Neural crest cell (in vitro differentiated cells): Measurements from ENCODE around the gene CEACAM8. TPM values are rescaled to one million over a fixed set of nuclear protein-coding genes. Genes with fewer than 3 reads are reported as not detected.
"Not testable (repeated sequence)": the region's sequence is repeated elsewhere in the genome, so short reads cannot be mapped to it uniquely, and the experiment has no call there.

Source experiments
- DNase-seq: peaks from one replicate; pipeline ENCODE4 v3.0.0; 2021; ENCODE audit warnings: low read depth, mixed read lengths, low spot score
- H3K27ac Mint-ChIP-seq: one replicate; pipeline ENCODE4 v1.8.0; 2021; ENCODE audit warnings: mild to moderate bottlenecking, mixed read lengths; ENCODE audit not compliant: unreplicated experiment
- H3K27me3 Mint-ChIP-seq: 2 replicates; pipeline ENCODE4 v1.8.0; 2021; ENCODE audit warnings: low read depth, mild to moderate bottlenecking, mixed read lengths
- H3K36me3 Mint-ChIP-seq: 2 replicates; pipeline ENCODE4 v1.8.0; 2021; ENCODE audit warnings: low read depth, mild to moderate bottlenecking, mixed read lengths
- H3K4me1 Mint-ChIP-seq: 2 replicates; pipeline ENCODE4 v1.8.0; 2021; ENCODE audit warnings: mixed read lengths
- H3K4me3 Mint-ChIP-seq: one replicate; pipeline ENCODE4 v1.8.0; 2021; ENCODE audit warnings: mild to moderate bottlenecking, mixed read lengths
- H3K9me3 Mint-ChIP-seq: 2 replicates; pipeline ENCODE4 v1.8.0; 2021; ENCODE audit warnings: mixed read lengths
- total RNA-seq: library from RNA; stranded (reverse); gene quantifications from 2 replicates; pipeline ENCODE4 v1.2.1, GENCODE V29; 2021
- TF ChIP-seq, protein P1 (sequence below): fragments of 200-600 bp; sonication (generic); conservative IDR thresholded peaks from 2 replicates; pipeline ENCODE4 v1.5.0; 2021; ENCODE audit warnings: antibody characterized with exemption, mild to moderate bottlenecking

CEACAM8 gene
- total RNA-seq, 1 donor from 2014 or later = not detected

DNA sequence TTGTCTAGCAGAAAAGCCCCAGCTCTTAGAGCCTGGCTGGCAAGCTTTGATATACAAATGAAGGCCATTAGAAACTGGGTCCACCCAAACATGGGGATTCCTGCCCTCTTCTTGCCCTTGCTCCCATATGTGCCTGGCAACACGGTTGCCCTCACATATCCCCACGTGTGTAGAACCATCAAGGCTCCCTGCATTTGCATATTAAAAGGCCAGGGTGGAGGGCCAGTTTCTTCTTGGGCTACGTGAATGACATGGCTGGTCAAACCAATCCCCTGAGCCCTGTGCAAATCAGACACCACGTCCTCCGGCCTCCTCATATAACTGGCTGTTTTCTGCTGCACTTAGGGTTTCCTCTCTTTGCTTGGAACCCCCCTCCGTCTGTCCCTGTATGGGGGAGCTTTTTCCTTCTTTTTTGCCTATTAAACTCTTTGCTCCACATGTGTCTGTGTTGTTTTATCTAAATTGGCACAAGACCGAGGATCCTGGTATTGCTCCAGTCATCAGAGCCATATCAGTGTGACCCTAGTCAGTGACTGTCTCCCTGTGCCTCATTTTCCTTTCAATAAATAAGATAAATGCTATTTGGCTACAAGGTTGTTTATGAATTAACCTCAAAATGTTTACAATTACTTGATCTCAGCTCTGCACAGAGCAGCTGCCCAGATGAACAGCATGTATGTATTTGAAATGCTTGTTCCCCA is 36.1 kb downstream of the CEACAM8 start:
- DNase-seq = no peak
- Mint-ChIP-seq H3K27me3 (peaks cover 20% of the 10 kb centered on the region), H3K4me1 (peaks cover 7% of the 10 kb centered on the region), H3K27ac (no peak overlapping the region), H3K36me3 (peaks cover 4% of the 10 kb centered on the region), H3K4me3 (no peak overlapping the region), H3K9me3 (peaks cover 8% of the 10 kb centered on the region)
- TF ChIP-seq, protein P1, sequence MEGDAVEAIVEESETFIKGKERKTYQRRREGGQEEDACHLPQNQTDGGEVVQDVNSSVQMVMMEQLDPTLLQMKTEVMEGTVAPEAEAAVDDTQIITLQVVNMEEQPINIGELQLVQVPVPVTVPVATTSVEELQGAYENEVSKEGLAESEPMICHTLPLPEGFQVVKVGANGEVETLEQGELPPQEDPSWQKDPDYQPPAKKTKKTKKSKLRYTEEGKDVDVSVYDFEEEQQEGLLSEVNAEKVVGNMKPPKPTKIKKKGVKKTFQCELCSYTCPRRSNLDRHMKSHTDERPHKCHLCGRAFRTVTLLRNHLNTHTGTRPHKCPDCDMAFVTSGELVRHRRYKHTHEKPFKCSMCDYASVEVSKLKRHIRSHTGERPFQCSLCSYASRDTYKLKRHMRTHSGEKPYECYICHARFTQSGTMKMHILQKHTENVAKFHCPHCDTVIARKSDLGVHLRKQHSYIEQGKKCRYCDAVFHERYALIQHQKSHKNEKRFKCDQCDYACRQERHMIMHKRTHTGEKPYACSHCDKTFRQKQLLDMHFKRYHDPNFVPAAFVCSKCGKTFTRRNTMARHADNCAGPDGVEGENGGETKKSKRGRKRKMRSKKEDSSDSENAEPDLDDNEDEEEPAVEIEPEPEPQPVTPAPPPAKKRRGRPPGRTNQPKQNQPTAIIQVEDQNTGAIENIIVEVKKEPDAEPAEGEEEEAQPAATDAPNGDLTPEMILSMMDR = no peak

- H3K4me1 Mint-ChIP-seq, DNase-seq, H3K4me3 Mint-ChIP-seq, H3K36me3 Mint-ChIP-seq, H3K9me3 Mint-ChIP-seq: not testable (repeated sequence)
- Mint-ChIP-seq H3K27ac (peak overlapping the region; percentile 19), H3K27me3 (peaks cover 16% of the 10 kb centered on the region)
Observed at GRCh38 chr19:42557386-42557871, 37.3 kb downstream of the CEACAM8 start.

DNA sequence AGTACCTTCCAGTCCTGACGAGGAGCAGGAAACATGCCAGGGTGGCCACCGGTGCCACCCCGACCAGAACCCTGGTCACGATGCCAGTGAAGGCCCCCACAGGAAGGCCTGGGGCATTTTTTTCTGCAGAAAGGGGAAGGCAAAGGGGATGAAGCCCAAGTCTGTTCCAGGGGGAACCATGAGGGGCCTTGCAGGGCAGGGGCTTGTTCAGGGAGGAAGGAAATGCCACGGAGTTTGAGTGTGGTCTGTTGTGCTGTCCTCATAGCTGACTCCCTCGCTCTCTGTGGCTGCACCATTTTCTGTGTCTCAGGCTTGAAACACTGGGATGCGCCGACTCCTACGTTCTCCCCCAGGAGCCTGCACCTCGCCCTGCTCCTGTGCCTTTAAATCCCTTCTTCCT is 38.9 kb downstream of the CEACAM8 start:
- no peak overlapping the region for H3K27ac Mint-ChIP-seq
- H3K27me3 Mint-ChIP-seq = peaks cover 6% of the 10 kb centered on the region
- peaks cover 8% of the 10 kb centered on the region for H3K9me3 Mint-ChIP-seq
- TF ChIP-seq, protein P1 = no peak
- H3K4me3 Mint-ChIP-seq = no peak overlapping the region
- DNase-seq = no peak
- H3K4me1 Mint-ChIP-seq = peaks cover 7% of the 10 kb centered on the region
- peaks cover 4% of the 10 kb centered on the region for H3K36me3 Mint-ChIP-seq

- Mint-ChIP-seq H3K36me3 (peaks cover 4% of the 10 kb centered on the region), H3K4me1 (peaks cover 7% of the 10 kb centered on the region), H3K27ac (no peak overlapping the region), H3K9me3 (peaks cover 8% of the 10 kb centered on the region), H3K27me3 (peaks cover 4% of the 10 kb centered on the region), H3K4me3 (no peak overlapping the region)
- DNase-seq = no peak
- TF ChIP-seq, protein P1 = no peak
Observed at GRCh38 chr19:42555317-42555716, 39.4 kb downstream of the CEACAM8 start.

- peaks cover 12% of the 10 kb centered on the region for H3K9me3 Mint-ChIP-seq
- peaks cover 6% of the 10 kb centered on the region for H3K27me3 Mint-ChIP-seq
- H3K4me1 Mint-ChIP-seq = peaks cover 7% of the 10 kb centered on the region
- DNase-seq = no peak
- H3K4me3 Mint-ChIP-seq = no peak overlapping the region
- H3K27ac Mint-ChIP-seq = no peak overlapping the region
- H3K36me3 Mint-ChIP-seq = peaks cover 4% of the 10 kb centered on the region
- TF ChIP-seq, protein P1 = no peak
Observed at GRCh38 chr19:42554046-42554575, 40.6 kb downstream of the CEACAM8 start.
